Thymus (tissue), 14 donors: ENCODE results near the gene COPS4. TPM values are rescaled to one million over a fixed set of nuclear protein-coding genes. Genes with fewer than 3 reads are reported as not detected.
A peak's percentile ranks its signal among the peaks of the same experiment; 100 is the strongest.
"Not testable (repeated sequence)": the region's sequence is repeated elsewhere in the genome, so short reads cannot be mapped to it uniquely, and the experiment has no call there.

Experiments used
- DNase-seq, 9 donors: peaks; one replicate each; pipeline ENCODE4 v3.0.0-alpha.2; 2013; ENCODE audit warnings: low spot score in 9 of 9, low read depth in 6 of 9, missing footprints in 1 of 9
- H3K27ac ChIP-seq, 2 donors: one replicate each; pipeline ENCODE4 v1.5.1; 2013; ENCODE audit warnings: control low read depth in 1 of 2, low read depth in 1 of 2, low read length in 1 of 2, mild to moderate bottlenecking in 1 of 2, moderate library complexity in 1 of 2
- H3K27me3 ChIP-seq, 2 donors: one replicate each; pipeline ENCODE4 v1.5.1; 2013; ENCODE audit warnings: low read length in 1 of 2; ENCODE audit not compliant: control insufficient read depth in 2 of 2, insufficient read depth in 1 of 2
- H3K36me3 ChIP-seq, 2 donors: one replicate each; pipeline ENCODE4 v1.5.1; 2013; ENCODE audit warnings: low read length in 1 of 2, mild to moderate bottlenecking in 1 of 2, moderate library complexity in 1 of 2; ENCODE audit not compliant: control insufficient read depth in 2 of 2, insufficient read depth in 2 of 2
- H3K4me1 ChIP-seq, 2 donors: one replicate each; pipeline ENCODE4 v1.5.1; 2013; ENCODE audit warnings: low read length in 2 of 2; ENCODE audit not compliant: control insufficient read depth in 2 of 2, insufficient read depth in 2 of 2
- H3K4me3 ChIP-seq, 2 donors: one replicate each; pipeline ENCODE4 v1.5.1; 2013; ENCODE audit warnings: low read length in 2 of 2, control low read depth in 1 of 2, mild to moderate bottlenecking in 1 of 2
- H3K9me3 ChIP-seq, 2 donors: one replicate each; pipeline ENCODE4 v1.5.1; 2013; ENCODE audit warnings: low read length in 1 of 2, mild to moderate bottlenecking in 1 of 2; ENCODE audit not compliant: control insufficient read depth in 2 of 2, insufficient read depth in 1 of 2
- WGBS: extraction: QIAGEN DNeasy Blood & Tissue Kit; methylation state at CpG from one replicate; pipeline ENCODE4 v1.1.7; 2013; 5-methylcytosine and 5-hydroxymethylcytosine counted together
- long read RNA-seq, 10 donors: transcript quantifications; one replicate each; lab custom pipeline, GENCODE V29; 2026
- polyA plus RNA-seq: library from polyadenylated mRNA; stranded (reverse); fragments of 200-250 nt; gene quantifications from one replicate; pipeline ENCODE4 v1.2.3, GENCODE V29; 2013
- total RNA-seq: library from RNA; stranded (reverse); fragments of 120-200 nt; gene quantifications from one replicate; pipeline ENCODE4 v1.2.4, GENCODE V29; 2013
- donor health status: healthy.

Gene COPS4
- total RNA-seq (61.4 TPM), polyA plus RNA-seq (43.6 TPM)
- long read RNA-seq, donor 1: 0 reads
- long read RNA-seq, donor 2: 0 reads
- long read RNA-seq, donor 3, transcript COPS4-201 (10 exons, 1,744 nt): major isoform, 50 of 68 reads
- long read RNA-seq, donor 3, partial matches to known transcripts: 16 of 68 reads
- long read RNA-seq, donor 3, other reads (novel, unspliced or antisense): 0 of 68 reads
- long read RNA-seq, donor 4, transcript COPS4-201 (10 exons, 1,744 nt): major isoform, 18 of 196 reads
- long read RNA-seq, donor 4, partial matches to known transcripts: 171 of 196 reads
- long read RNA-seq, donor 4, other reads (novel, unspliced or antisense): 5 of 196 reads
- long read RNA-seq, donor 5, transcript COPS4-209 (11 exons, 1,695 nt): minor isoform, 6 of 366 reads
- long read RNA-seq, donor 5, transcript COPS4-201 (10 exons, 1,744 nt): major isoform, 54 of 366 reads
- long read RNA-seq, donor 5, partial matches to known transcripts: 129 of 366 reads
- long read RNA-seq, donor 5, other reads (novel, unspliced or antisense): 173 of 366 reads
- long read RNA-seq, donor 6, transcript COPS4-201 (10 exons, 1,744 nt): major isoform, 23 of 23 reads
- long read RNA-seq, donor 6, partial matches to known transcripts: 0 of 23 reads
- long read RNA-seq, donor 6, other reads (novel, unspliced or antisense): 0 of 23 reads
- long read RNA-seq, donor 7, transcript COPS4-201 (10 exons, 1,744 nt): major isoform, 30 of 32 reads
- long read RNA-seq, donor 7, partial matches to known transcripts: 0 of 32 reads
- long read RNA-seq, donor 7, other reads (novel, unspliced or antisense): 0 of 32 reads
- long read RNA-seq, donor 8, transcript COPS4-201 (10 exons, 1,744 nt): major isoform, 11 of 12 reads
- long read RNA-seq, donor 8, partial matches to known transcripts: 0 of 12 reads
- long read RNA-seq, donor 8, other reads (novel, unspliced or antisense): 0 of 12 reads
- long read RNA-seq, donor 9, transcript COPS4-201 (10 exons, 1,744 nt): major isoform, 17 of 23 reads
- long read RNA-seq, donor 9, partial matches to known transcripts: 0 of 23 reads
- long read RNA-seq, donor 9, other reads (novel, unspliced or antisense): 0 of 23 reads
- long read RNA-seq, donor 10, transcript COPS4-201 (10 exons, 1,744 nt): major isoform, 24 of 27 reads
- long read RNA-seq, donor 10, partial matches to known transcripts: 0 of 27 reads
- long read RNA-seq, donor 10, other reads (novel, unspliced or antisense): 0 of 27 reads

DNA sequence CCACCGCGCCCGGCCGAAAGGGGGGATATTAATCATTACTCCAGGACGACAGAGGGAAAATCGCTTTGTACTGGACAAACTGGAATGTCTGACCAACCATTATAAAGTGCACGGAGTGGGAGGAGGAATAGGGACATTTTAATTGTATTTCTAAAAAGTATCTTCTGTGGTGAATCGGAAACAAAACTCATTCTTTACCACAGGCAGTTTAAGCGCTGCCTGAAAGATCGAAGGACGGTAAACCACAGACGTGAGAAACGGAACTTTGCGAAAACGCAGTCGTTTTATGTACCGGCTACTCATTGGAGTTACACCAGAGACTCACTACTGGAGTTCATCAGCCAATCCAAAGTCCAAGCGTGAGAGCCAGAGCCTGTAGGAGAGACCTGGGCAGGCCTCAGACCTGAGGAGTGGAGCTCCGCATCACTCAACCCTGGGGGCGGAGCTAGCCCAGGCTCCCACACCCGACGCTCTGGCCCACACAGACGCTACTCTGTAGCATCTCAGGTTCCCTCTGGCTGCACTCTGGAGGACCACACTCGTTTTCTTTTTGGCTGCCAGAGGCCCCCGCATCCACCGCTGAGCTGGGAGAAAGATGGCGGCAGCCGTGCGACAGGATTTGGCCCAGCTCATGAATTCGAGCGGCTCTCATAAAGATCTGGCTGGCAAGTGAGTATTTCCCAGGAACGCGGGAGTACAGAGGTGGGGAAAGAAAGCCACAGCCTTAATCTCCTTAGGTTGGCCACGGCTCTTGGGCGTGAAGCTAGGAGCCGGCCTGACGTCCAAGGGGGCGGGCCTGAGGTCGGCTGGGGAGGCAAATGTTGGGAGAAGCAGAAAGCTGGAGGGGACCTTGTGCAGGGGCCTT, at the start of gene COPS4:
COPS4 (plus strand) TSS at position 554 of the 865 bp plus-strand sequence; CDS start at position 596, 42 bp downstream.
- peak within 1 kb of the TSS; percentile 83 to 92 for H3K4me3 ChIP-seq
- peak within 1 kb of the TSS; percentile 92 to 97 for H3K27ac ChIP-seq
- H3K27me3 ChIP-seq: no peaks in the 10 kb centered on the region
- peaks cover 3 to 4% of the 10 kb centered on the region in 2 donors for H3K36me3 ChIP-seq
- under 1% methylated on average over 39 of the region's 39 CpGs for WGBS
- DNase-seq: peak; percentile 94 to 100 (median 98)
- peaks cover 12 to 15% of the 10 kb centered on the region in 2 donors for H3K4me1 ChIP-seq
- no peaks in the 10 kb centered on the region for H3K9me3 ChIP-seq

DNA sequence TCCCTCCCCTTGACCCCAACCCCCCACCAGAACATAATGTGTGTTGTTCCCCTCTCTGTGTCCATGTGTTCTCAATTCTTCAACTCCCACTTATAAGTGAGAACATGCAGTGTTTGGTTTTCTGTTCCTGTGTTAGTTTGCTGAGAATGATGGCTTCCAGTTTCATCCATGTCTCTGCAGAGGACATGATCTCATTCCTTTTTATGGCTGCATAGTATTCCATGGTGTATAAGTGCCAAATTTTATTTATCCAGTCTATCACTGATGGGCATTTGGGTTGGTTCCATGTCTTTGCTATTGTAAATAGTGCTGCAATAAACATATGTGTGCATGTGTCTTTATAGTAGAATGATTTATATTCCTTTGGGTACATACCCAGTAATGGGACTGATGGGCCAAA, 47.5 kb upstream of the COPS4 start:
- H3K9me3 ChIP-seq: not testable (repeated sequence)

DNA sequence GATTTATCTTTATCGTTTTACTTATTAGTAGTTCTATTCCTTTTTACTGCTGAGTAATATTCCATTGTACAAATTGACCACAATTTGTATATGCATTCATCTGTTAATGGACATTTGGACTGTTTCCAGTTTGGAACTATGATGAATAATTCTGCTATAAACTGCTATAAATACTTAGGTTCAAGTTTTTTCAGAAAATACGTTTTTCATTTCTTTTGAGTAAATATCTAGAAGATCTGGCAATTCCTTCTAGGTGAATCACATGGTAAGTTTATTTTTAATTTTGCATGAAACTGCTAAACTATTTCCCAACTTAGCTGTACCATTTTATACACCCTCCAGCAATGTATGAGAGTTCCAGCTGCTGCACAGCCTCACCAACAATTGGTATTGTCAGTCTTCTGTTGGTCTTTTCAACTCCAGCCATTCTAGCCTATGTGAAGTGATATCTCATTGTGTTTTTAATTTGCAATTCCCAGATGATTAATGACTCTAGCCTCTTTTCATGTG, 46.6 kb upstream of the COPS4 start:
- no peak for DNase-seq
- Histone ChIP-seq H3K27me3 (no peaks in the 10 kb centered on the region), H3K4me1 (peaks cover 10 to 11% of the 10 kb centered on the region in 2 donors), H3K36me3 (peaks cover 7 to 12% of the 10 kb centered on the region in 2 donors), H3K27ac (no peak overlapping the region), H3K9me3 (no peaks in the 10 kb centered on the region), H3K4me3 (no peak overlapping the region)
- WGBS: 96% methylated on average over 2 of the region's 2 CpGs

More for the DNA sequence above, 47.5 kb upstream of the COPS4 start:
- not testable (repeated sequence) for H3K4me3 ChIP-seq, DNase-seq, H3K27me3 ChIP-seq, H3K27ac ChIP-seq
- Histone ChIP-seq H3K36me3 (peaks cover 7 to 12% of the 10 kb centered on the region in 2 donors), H3K4me1 (peaks cover 10 to 11% of the 10 kb centered on the region in 2 donors)

DNA sequence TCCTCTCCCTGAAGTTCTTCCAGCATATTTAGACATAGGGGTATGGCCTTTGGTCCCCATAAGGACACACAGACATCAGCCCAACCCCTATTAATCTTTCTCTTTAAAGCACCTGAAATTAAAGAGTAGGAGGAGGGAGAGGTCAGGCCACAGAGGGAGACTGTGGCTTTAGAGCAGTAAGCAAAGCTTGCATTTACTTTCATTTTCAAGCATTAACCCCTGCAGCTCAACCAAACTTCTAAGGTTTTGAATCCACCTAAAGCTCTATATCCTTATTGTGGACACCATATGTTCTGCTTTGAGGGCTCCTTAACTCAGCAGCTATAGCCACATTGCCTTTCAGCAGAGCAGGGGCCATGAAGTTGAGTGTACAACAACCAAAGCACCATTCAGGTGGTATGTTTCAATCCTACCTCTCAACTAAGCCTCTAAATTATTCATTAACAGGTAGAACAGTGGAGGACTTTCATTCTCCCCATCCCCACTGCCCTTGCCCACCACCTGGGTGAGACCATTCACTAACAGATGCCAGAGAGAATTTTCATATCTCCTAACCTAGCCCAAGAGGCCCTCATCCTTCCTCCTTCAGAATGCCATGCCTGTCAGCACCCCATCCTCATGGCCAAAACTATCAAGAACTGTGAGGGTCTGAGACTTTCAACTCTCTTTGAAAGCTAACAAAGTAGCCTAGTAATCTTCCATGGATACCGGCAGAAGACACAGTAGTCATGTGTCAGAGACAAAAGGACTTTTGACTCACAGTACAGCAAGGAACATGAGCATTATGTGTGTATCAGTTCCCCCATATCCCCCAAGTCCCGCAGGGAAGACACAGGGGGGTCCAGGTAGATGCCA, 45.2 kb upstream of the COPS4 start:
- H3K4me3 ChIP-seq: peak overlapping the region in 1 of 2 donors; percentile 12

DNA sequence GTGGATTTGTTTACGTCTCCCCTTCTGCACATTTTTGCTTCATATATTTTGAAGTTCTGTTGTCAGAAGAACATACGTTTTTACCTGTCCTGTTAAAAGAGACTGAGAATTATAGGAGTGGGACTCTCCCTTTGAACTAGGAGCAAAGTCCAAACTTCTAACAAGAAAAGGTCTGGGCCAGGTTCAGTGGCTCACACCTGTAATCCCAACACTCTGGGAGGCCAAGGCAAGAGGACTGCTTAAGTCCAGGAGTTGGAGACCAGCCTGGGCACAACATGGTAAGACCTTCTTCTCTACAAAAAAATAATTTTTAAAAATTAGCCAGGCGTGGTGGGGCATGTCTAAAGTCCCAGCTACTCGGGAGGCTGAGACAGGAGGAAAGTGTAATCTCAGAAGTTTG, 40.1 kb upstream of the COPS4 start:
- WGBS: 73% methylated on average over 4 of the region's 4 CpGs
- peaks cover 5% of the 10 kb centered on the region in 2 donors for H3K4me1 ChIP-seq
- H3K9me3 ChIP-seq: no peaks in the 10 kb centered on the region
- H3K27ac ChIP-seq: no peak overlapping the region
- no peaks in the 10 kb centered on the region for H3K27me3 ChIP-seq
- DNase-seq: no peak
- H3K4me3 ChIP-seq: no peak overlapping the region
- peaks cover 0 to 3% of the 10 kb centered on the region in 2 donors for H3K36me3 ChIP-seq

More for the DNA sequence above, 45.2 kb upstream of the COPS4 start:
- DNase-seq: peak in 2 of 9 donors; percentile 20 to 53
- Histone ChIP-seq H3K4me1 (peaks cover 10 to 11% of the 10 kb centered on the region in 2 donors), H3K36me3 (no peaks in the 10 kb centered on the region), H3K9me3 (no peaks in the 10 kb centered on the region), H3K27me3 (no peaks in the 10 kb centered on the region), H3K27ac (peak overlapping the region in 1 of 2 donors; percentile 69)
- 98% methylated on average over 2 of the region's 2 CpGs for WGBS

DNA sequence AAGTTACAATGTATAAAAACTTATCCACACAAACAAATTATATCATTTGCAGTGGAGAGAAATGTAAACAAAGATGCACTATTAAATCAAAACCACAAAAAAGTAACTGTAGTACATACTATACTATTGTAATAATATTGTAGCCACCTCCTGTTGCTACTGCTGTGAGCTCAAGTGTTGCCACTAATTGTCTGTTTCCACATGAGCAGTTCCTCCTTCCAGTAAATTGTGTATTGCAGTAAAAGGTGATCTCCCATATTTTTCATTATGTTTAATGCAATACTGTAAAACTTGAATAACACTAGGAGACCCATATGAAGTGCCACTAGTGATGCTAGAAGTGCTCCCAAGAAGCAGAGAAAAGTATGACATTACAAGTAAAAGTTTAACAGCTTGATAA, 36.1 kb upstream of the COPS4 start:
- Histone ChIP-seq H3K4me3 (no peak overlapping the region), H3K36me3 (peaks cover 0 to 3% of the 10 kb centered on the region in 2 donors), H3K4me1 (no peaks in the 10 kb centered on the region), H3K9me3 (no peaks in the 10 kb centered on the region), H3K27me3 (no peaks in the 10 kb centered on the region), H3K27ac (no peak overlapping the region)
- DNase-seq: no peak

DNA sequence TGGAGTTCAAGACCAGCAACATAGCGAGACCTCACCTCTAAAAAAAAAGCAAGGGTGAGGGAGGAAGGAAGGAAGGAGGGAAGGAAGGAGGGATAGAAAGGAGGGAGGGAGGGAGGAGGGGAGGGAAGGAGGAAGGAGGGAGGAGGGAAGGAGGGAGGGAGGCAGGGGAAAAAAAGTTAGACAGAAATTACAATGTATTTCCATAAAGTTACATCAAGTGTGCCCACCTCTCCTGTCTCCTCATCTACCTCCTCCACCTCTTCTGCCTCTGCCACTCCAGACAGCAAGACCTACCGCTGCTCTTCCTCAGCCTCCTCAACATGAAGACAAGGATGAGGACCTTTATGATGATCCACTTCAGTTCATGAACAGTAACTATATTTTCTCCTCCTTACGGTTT, 32.7 kb upstream of the COPS4 start:
- no peak overlapping the region for H3K4me3 ChIP-seq
- H3K27ac ChIP-seq: no peak overlapping the region
- H3K9me3 ChIP-seq: no peaks in the 10 kb centered on the region
- 96% methylated on average over 3 of the region's 3 CpGs for WGBS
- peaks cover 0 to 2% of the 10 kb centered on the region in 2 donors for H3K36me3 ChIP-seq
- H3K4me1 ChIP-seq: no peaks in the 10 kb centered on the region
- H3K27me3 ChIP-seq: no peaks in the 10 kb centered on the region
- DNase-seq: no peak
